PFSK-1 (cell line): Measurements from ENCODE around the gene ARHGAP4.

ENCODE experiments used
- FOXP2 ChIP-seq: optimal IDR thresholded peaks from 2 replicates; pipeline ENCODE3; 2011; ENCODE audit warnings: borderline replicate concordance, control low read depth, inconsistent platforms; ENCODE audit not compliant: insufficient read depth; ENCODE audit errors: extremely low read length, extremely low read depth
- POLR2AphosphoS5 ChIP-seq: IDR thresholded peaks from 2 replicates; pipeline ENCODE4 v1.6.1; 2012; ENCODE audit warnings: low read depth, mild to moderate bottlenecking, control low read depth, low read length, moderate library complexity
- SIN3A ChIP-seq: IDR thresholded peaks from 2 replicates; pipeline ENCODE4 v1.6.1; 2012; ENCODE audit warnings: mild to moderate bottlenecking, low read length, moderate library complexity, borderline replicate concordance; ENCODE audit not compliant: insufficient read depth
- TAF1 ChIP-seq: IDR thresholded peaks from 2 replicates; pipeline ENCODE4 v1.6.1; 2012; ENCODE audit warnings: low read length, control low read depth, borderline replicate concordance; ENCODE audit not compliant: insufficient read depth
- TF ChIP-seq, protein P1 (sequence below), 2 experiments: IDR thresholded peaks; 2 replicates each; pipeline versions ENCODE4 v1.6.1 to v1.8.0; 2011 to 2012; ENCODE audit warnings: low read depth in 2 of 2, low read length in 2 of 2, control low read depth in 1 of 2, inconsistent platforms in 1 of 2, mild to moderate bottlenecking in 1 of 2, moderate library complexity in 1 of 2; ENCODE audit not compliant: insufficient read depth in 1 of 2

The ARHGAP4 gene

DNA sequence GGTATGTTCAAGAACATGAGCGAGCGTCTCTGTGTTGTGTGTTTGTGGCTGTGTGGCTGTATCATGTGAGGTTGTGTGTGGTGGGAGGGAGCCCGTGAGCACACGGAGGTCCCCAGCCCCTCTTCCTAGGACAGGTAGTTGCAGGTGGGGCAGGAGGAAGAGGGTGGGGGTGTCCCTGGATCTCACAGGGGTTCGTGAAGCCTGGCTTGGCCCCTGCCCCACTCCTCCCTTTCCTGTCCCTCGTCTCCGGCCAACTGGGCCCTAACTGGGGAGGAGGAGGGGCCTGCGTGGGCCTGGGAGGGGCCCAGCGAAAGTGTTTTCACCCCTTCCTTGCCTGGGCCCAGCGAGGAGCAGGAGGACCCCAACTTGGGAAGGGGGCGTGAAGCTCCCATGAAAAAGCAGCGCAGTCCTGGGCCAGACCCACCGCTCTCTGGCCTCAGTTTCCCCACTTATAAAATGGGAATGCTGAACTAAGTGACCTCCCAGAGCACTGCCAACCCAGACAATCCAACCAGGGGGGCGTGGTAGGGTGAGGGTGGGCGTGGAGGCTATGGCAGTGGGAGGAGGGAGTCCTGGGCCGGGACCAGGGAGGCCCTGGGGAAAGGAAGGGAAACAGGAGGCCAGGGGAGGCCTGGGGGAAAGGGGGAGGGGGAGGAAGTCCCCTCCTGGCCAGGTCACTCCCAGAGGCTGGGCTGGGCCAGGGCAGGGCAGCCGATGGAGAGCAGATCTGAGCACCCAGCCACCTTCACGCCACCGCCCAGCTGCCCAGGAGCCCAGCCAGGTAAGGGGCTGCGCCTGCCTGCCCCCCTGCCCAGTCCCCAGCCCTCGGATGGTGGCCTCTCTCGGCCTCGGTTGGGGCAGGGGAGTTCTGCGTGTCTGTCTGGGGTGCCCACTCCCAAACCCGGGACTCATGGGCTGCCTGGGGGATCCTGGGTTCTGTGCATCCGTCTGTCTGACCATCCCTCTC is 21.8 kb downstream of the ARHGAP4 start, which contains the start of gene AVPR2:
TSS of gene AVPR2 (plus strand) at position 683 of the 967 bp plus-strand sequence. CDS start 473 bp downstream, outside the sequence.
- TF ChIP-seq SIN3A (no peak), POLR2AphosphoS5 (no peak), TAF1 (no peak), FOXP2 (no peak)
- TF ChIP-seq, protein P1, sequence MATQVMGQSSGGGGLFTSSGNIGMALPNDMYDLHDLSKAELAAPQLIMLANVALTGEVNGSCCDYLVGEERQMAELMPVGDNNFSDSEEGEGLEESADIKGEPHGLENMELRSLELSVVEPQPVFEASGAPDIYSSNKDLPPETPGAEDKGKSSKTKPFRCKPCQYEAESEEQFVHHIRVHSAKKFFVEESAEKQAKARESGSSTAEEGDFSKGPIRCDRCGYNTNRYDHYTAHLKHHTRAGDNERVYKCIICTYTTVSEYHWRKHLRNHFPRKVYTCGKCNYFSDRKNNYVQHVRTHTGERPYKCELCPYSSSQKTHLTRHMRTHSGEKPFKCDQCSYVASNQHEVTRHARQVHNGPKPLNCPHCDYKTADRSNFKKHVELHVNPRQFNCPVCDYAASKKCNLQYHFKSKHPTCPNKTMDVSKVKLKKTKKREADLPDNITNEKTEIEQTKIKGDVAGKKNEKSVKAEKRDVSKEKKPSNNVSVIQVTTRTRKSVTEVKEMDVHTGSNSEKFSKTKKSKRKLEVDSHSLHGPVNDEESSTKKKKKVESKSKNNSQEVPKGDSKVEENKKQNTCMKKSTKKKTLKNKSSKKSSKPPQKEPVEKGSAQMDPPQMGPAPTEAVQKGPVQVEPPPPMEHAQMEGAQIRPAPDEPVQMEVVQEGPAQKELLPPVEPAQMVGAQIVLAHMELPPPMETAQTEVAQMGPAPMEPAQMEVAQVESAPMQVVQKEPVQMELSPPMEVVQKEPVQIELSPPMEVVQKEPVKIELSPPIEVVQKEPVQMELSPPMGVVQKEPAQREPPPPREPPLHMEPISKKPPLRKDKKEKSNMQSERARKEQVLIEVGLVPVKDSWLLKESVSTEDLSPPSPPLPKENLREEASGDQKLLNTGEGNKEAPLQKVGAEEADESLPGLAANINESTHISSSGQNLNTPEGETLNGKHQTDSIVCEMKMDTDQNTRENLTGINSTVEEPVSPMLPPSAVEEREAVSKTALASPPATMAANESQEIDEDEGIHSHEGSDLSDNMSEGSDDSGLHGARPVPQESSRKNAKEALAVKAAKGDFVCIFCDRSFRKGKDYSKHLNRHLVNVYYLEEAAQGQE (IDR thresholded peaks at IDR 0.05; ENCODE audit: insufficient read depth in 1 of 2, low read depth in 2 of 2, low read length in 2 of 2): no peak

DNA sequence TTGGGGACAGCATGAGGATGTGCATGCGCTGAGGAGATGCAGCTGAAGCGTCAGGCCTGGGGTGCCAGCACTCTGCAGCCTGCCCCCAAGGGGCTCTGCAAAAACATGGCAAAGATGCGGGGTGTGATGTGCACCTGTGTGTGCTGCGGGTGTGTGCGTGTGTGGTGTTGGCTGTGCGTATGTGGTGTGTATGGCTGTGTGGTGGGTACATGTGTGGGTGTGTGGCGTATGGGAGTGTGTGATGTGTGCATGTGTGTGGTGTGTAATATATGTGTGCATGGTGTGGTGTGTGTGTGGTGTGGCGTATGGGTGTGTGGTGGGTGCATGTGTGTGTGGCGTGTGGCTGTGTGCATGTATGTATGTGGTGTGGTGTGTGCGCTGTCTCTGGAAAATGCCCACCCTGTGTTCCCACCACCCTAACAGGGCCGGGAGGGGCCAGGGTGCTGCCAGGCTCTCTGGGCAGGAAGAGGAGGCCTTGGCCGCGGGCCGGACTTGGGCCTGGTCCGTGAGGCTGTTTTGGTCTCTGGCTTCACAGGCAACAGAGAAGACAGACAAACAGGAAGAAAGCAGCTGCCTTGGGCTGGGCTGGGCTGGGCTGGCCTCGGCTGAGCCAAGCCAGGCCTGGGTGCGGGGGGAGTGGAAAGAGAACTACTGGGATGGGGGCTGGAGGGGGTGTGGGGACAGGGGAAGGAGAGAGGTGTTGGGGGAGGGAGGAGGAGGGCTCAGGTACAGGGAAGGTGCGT is 22.7 kb downstream of the ARHGAP4 start:
- TF ChIP-seq TAF1 (no peak), SIN3A (no peak)
- TF ChIP-seq, protein P1 (IDR thresholded peaks at IDR 0.05; ENCODE audit: insufficient read depth in 1 of 2, low read depth in 2 of 2, low read length in 2 of 2): no peak

DNA sequence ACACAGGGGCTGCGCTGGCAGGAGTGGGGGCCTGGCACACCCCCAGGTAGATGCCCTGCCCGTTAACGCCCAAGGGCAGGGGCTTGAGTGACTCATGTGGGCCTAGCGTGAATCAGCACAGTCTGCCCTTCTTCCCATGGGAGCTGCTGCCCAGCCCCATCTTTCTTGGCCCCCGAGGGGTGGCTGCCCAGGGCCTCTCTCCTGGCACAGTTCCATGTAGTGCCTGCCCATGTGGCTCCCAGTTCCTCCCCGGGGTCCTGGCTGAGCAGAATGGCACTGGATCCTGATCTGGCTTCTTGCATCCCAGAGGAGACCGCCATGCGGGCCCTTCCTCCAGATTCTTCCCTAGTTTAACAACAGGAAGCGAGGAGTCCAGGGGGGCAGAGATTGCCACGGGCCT is 23.7 kb downstream of the ARHGAP4 start:
- no peak for TF ChIP-seq SIN3A
- no peak for TF ChIP-seq TAF1
- TF ChIP-seq, protein P1 (IDR thresholded peaks at IDR 0.05; ENCODE audit: insufficient read depth in 1 of 2, low read depth in 2 of 2, low read length in 2 of 2): no peak

DNA sequence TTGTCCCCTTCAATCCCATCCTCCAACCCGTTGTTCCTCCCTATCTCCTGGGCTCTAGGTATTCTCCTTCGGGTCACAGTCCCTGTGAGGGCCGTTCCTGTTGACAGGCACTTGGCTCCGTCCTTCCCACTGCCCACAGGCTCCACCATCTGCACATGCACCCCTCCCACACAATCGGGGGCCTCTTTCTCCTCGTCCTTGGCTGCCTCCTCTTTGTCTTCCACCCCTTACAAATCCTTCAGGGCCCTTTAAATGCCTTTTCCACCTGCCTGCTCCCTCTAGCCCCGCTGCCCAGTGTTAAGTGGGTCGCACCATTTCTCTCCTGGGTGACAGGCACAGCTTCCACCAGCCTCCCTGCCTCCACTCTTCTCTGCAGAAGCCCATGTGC is 24.3 kb downstream of the ARHGAP4 start:
- TF ChIP-seq TAF1 (no peak), POLR2AphosphoS5 (no peak), SIN3A (no peak), FOXP2 (no peak)
- TF ChIP-seq, protein P1 (IDR thresholded peaks at IDR 0.05; ENCODE audit: insufficient read depth in 1 of 2, low read depth in 2 of 2, low read length in 2 of 2): no peak
